Hematopoietic multipotent progenitor cell (in vitro differentiated cells): ENCODE data around the gene PLSCR1. TPM values are rescaled to one million over a fixed set of nuclear protein-coding genes. Genes with fewer than 3 reads are reported as not detected.
A peak's percentile ranks its signal among the peaks of the same experiment; 100 is the strongest.

Experiments
- DNase-seq, 3 donors: peaks; one replicate each; pipeline ENCODE4 v3.0.0-alpha.2; 2011 to 2015; ENCODE audit warnings: low read depth in 2 of 3, low spot score in 2 of 3
- total RNA-seq: library from RNA; depleted of rRNA; stranded (reverse); fragments of >200 nt; gene quantifications from one replicate; pipeline ENCODE4 v1.2.3, GENCODE V29; 2012

Gene PLSCR1, protein sequence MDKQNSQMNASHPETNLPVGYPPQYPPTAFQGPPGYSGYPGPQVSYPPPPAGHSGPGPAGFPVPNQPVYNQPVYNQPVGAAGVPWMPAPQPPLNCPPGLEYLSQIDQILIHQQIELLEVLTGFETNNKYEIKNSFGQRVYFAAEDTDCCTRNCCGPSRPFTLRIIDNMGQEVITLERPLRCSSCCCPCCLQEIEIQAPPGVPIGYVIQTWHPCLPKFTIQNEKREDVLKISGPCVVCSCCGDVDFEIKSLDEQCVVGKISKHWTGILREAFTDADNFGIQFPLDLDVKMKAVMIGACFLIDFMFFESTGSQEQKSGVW
- total RNA-seq: 45.0 TPM

DNA sequence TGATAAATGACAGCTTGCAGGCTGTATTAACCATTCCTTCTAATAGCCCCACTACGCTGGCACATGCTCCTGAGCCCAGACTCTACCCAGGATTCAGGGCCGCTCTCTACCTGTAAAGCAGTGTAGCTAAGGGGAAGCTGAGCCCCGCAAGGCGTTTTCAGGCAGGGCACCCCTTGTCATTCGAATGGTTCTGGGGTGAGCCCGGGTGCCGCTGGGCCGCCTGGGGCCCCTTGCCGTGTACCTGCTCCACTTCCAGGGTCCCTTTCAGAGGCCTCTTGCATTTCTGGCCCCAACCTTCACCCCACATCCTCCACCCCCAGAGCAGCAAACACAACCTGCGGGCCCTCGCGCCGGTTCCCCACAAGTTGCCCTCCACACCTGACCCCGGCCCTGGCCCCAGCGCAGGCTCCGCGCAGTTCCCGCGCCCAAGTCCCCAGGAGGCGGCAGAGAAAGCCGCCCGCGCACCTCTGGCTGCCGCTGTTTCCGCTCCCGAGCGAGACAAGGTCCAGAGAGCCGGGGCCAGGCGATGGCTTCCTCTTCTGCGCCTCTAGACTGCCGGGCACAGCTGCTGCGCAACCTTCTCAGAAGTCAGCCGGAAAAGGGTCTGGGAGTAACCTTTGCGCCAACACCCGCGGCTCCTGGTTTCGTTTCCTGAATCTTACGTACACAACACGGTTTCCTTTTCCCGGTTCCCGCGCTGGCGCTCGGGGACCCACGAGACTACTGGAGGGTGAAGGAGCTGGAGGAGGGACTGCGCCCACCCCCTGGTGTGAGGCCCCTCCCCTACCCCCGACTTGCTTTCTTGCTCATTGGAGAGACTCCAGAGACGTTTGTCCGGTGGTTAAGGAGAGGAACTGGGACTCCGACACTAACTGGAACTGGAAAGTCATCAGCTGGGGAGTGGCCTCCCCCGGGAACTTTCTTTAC lies at the start of gene PLSCR1:
PLSCR1 (minus strand) TSS at position 606 of the 927 bp plus-strand sequence. CDS start 8,055 bp downstream, outside the sequence.
- DNase-seq: peak; percentile 37 to 95 (median 93)

DNA sequence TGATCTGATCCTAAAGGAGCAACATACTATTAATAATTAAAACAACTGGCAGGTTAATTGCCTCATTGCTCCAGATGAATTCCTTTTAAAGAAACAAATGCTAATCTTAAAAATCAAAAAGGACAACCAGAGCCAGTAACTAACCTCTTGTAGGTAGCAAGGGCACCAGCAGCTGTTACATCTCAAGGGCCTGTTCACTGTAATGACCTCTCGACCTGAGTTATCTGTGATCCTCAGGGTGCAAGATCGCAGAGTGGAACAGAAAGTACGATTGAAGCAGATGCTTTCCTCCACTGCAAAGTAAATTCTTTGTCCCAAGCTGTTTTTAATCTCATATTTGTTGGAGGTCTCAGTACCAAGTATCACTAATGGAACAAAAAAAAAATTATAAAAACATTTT lies 49.4 kb upstream of the PLSCR1 start:
- DNase-seq: no peak

DNA sequence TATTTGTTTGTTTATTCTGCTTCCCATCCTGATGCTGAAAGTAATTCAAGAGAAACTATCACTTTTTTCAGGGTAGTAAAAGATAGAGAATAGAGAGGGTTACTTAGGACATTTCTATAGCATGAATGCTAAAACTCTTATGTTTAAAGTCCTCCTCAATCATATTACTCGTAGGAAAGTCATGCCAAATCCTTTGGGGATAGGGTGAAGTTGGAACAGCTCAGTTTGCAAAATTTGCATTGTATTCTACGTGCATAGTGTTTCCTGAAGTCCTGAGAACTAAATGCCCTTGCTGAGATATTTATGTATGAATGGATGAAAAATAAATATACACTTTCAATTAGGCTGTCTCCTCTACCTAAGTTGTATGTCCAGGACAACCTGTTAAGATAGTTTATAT lies 46.1 kb upstream of the PLSCR1 start:
- DNase-seq: no peak

DNA sequence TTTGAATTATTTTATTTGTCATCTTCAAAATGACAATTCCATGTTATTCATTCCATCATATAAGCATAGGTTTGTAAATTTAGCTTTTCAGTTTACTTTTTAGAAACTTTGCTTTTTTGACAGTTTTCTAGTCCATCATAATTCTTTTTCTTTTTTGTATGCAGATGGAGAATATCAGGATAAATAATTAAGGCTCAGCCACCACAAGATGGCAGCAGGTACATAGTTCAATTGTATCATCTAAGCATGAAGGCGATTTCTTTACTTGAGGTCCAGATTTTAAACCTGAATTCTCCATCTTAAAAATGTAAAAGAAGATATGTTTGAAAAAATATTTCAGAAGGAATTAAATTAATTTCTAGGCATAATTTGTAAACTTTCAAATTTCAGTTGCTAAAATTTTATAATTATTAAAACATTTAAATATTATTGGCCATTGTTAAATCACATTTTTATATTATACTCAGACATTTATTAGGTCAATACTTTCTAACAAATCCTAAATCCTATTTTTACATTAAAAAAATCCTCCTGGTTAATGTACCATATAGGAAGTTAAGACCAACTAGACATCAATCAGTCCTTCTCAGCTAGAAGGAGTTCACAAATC lies 45.6 kb upstream of the PLSCR1 start:
- peak in 2 of 3 donors; percentile 34 to 66 for DNase-seq

DNA sequence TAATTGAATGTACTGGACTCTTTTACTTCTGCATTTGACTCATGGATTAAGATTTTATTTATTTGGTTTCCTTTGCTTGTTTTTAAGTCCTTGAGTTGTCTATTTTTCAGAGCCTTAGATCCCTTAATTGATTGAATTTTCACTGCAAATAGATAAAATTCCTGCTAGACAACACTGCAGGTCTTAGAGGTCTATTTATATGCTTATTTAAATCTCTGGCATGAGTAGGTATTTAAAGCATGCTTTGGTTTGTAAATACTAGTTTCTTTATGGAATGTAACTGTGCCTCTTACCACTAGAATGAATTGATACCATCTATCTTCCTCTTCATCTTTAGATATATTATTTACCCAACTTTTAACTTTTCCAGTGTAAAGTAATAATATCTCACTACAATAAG lies 40.7 kb upstream of the PLSCR1 start:
- no peak for DNase-seq

DNA sequence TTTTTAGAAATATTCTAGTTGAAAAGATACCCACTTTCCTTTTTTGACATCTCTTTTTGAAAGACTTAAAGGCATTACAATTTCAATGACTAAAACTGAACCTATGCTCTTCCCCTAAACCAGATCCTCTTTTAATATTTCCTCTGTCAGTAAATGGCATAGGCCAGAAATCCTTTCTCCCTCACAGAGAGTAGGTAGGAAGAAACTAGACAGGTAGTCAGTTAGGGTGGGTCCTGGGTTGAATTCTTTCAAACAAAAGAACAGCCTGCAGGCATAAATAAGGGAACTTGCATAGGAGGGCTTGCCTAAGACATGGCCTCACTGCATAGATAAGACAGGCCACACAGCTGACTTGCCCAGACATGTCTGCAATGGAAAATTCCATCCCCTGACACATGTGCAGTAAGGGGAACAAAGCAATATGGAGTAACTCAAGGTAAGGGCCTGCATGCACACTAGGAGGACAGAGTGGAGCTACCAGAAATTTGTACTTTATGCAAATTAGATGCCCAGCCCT lies 37.6 kb upstream of the PLSCR1 start:
- DNase-seq: peak in 2 of 3 donors; percentile 4 to 24

DNA sequence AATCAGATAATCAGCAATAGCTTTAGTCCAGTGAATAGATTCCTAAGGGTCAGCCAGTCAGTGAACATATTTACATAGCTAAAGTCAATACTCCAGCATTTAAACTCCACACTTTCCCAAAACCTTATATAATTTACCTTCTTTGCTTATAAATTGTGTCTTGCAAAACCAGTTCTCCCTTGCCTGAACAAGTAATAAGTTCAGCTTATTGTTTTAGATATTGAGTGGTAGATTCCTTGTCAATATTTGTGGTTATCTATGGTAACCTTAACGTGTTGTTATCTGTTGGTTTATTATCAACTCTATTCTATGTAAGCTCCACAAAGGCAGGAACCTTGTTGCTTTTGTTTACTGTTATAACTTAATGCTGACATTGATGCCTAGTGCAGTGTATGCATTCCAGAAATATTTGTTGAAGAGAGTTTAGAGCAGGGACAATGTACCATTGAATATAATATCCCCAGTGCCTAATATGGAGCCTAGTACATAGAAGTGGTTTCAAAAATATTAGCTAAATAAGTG lies 36.7 kb upstream of the PLSCR1 start:
- no peak for DNase-seq

DNA sequence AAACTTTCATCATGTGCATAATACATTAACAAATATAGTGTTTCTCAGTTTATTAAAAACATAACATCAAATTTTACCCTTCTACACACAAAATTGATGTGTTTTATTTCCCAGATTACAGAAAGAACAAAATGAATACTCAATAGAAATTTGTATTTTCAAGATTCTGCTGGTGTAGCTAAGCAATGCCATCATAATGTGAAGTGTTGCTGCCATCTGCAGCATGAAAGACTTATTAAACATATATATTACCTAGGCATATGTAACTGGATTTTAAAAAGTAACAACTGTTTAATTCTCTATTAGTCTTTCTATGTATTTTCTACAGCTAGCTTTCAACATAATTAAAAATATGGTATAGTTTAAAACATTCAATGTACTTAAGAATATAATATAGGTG lies 33.3 kb upstream of the PLSCR1 start:
- DNase-seq: peak; percentile 5 to 73 (median 34)

DNA sequence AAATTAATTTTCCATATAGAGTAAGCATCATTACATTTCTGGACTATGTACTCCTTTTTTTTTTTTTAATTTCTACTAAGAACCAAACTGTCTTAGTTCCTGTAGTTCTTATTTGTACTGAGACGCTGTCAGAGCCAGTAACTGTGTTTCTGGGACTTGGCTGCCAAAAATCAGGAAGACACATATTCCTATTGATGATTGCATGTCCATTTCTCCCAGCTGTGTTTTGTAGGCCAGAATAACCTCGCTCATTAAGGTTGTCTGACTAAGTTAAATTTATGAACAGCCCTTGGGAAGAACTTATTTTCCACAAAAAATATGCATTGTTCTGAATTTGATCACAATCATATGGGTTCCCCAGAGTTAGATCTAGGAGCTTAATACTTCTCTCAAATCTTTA lies 31.2 kb upstream of the PLSCR1 start:
- DNase-seq: no peak

DNA sequence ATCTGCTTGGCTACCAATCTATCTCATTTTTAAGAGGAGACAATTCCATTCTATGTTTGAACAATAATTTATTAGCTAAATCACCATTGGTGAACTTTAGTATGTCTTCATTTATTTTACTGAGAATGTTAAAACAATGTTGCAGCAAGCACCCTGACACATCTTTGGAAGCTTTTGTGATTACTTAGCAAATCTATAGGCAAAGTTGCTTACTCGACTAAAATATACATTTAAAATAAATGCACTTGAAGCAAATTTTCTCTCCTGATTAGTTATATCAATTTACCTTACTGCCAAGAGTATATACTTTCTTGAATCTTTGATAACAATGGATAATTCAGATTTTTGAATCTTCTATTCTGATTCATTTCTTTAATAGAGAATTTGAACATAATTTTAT lies 29.8 kb upstream of the PLSCR1 start:
- no peak for DNase-seq

DNA sequence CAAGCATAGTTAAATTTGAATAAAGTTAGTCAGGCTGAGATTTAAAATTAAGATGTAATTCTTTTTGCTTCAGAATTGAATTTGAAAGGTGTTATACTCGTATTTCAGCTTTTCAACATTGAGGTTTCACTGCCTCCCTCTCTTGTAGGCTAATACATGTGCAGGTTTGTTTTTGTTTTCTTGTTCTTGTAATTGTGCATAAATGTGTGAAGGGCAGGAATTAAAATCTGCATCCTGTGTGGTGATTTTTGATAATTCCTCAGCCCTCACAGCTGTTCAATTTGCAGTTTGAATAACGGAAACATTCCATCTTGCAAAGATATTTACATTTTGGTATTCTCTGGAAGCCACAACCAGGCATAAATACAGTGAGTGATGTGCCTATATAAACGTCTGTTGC lies 24.9 kb upstream of the PLSCR1 start:
- DNase-seq: no peak

DNA sequence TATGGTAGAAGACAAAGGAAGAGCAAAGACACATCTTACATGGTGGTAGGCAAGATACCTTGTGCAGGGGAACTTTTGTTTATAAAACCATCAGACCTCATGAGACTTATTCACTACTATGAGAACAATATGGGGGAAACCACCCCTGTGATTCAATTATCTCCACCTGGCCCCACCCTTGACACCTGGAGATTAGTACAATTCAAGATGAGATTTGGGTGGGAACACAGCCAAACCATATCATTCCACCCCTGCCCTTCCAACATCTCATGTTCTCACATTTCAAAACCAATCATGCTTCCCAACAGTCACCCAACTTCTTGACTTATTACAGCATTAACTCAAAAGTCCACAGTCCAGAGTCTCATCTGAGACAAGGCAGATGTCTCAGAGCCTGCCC lies 21.7 kb upstream of the PLSCR1 start:
- DNase-seq: no peak

DNA sequence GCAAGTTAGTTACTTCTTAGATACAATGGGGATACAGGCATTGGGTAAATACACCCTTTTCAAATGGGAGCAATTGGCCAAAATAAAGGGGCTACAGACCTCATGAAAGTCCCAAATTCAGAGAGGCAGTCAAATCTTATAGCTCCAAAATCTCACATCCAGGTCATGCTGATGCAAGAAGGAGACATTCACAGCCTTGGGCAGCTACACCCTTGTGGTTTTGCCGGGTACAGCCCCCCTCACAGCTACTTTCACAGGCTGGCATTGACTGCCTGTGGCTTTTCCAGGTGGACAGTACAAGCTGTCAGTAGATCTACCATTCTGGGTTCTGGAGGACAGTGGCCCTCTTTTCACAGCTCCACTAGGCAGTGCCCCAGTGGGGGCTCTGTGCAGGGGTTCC lies 17.5 kb upstream of the PLSCR1 start:
- DNase-seq: no peak

DNA sequence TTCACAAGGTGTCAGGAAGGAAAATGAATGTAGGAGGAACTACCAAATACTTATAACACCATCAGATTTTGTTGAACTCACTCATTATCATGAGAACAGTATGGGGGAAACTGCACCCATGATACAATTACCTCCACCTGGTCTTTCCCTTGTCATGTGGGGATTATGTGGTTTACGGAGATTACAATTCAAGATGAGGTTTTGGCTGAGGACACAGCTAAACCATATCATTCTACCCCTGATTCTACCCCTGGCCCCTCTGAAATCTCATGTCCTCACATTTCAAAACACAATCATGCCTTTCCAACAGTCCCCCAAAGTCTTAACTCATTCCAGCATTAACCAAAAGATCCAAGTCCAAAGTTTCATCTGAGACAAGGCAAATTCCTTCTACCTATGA lies 17.1 kb upstream of the PLSCR1 start:
- no peak for DNase-seq

DNA sequence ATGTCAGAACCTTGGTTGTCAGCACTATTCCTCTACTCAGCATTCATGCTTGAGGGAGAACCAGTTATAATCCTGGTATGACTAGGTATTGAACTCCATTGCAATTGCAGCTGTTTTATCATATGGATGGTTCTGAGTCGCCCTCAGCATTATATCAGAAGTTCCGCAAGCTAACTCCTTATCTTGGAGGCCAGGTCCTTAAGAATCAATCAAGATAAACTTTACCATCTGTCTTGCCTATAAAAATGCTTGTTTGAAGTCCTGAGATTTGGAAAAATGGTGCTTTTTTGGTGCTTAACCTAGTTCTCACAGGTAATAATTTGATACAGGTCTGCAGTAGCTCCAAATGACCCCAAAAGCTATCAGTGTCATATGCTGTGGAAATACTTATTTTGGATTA lies 16.3 kb upstream of the PLSCR1 start:
- DNase-seq: no peak

DNA sequence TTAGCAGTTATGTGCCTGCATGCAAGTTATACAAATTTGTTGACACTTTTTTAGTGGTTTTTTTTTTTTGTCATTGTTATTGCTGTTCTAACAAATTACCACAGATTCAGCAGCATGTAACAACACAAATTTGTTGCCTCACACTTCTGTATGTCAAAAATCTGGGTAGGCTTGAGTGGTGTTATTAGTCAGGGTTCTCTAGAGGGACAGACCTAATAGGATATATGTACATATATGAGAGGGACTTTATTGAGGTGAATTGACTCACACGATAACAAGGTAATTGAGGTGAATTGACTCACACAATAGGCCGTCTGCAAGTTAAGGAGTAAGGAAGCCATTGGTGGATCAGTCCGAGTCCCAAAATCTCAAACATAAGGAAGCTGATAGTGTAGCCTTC lies 15.0 kb upstream of the PLSCR1 start:
- no peak for DNase-seq

DNA sequence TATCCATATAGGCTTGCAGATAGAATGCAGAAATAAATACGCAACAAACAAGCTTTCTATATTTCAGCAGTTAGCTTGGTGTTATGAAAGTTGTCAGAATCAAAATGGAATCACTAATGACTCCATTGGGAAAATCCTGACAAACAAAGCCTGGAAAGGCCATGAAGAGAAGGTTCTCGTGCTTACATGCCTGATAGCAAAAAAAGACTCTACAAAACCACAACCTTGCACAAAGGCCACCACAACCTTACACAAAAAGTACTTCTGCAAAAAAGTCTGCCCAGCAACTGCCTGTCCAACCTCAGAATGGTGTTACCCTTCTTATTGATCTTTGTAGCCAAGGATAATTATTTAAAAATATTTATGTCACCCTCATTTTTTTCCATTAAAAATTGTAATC lies 14.4 kb upstream of the PLSCR1 start:
- peak in 1 of 3 donors; percentile 33 for DNase-seq

DNA sequence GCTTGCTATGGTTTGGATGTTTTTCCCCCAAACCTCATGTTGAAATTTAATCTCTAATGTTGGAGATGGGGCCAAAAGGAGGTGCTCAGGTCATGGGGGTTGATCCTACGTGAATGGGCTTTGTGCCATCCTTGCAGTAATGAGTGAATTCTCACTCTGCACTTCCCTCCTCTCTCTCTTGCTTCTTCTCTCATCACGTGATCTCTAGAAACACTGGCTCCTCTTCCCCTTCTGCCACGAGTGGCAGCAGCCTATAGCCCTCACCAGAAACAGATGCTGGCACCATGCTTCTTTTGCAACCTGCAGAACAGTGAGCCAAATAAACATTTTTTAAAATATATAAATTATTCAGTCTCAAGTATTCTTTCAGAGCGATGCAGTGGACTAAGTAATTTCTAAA lies 13.3 kb upstream of the PLSCR1 start:
- DNase-seq: no peak

DNA sequence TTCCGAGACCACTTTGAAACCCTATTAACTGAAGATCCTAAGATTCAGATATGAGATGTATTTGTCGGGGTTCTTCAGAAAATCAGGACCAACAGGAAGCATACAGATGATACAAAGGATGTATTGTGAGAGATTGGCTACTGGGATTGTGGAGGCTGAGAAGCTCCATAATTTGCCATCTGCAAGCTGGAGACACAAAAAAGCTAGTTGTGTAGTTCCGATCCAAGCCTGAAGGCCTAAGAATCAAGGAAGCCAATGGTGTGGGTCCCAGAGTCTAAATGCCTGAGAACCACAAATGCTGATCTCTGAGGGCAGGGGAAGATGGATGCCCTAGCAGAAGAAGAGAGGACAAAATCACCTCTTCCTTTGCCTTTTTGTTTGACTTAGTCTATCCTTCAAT lies 10.9 kb upstream of the PLSCR1 start:
- DNase-seq: no peak

DNA sequence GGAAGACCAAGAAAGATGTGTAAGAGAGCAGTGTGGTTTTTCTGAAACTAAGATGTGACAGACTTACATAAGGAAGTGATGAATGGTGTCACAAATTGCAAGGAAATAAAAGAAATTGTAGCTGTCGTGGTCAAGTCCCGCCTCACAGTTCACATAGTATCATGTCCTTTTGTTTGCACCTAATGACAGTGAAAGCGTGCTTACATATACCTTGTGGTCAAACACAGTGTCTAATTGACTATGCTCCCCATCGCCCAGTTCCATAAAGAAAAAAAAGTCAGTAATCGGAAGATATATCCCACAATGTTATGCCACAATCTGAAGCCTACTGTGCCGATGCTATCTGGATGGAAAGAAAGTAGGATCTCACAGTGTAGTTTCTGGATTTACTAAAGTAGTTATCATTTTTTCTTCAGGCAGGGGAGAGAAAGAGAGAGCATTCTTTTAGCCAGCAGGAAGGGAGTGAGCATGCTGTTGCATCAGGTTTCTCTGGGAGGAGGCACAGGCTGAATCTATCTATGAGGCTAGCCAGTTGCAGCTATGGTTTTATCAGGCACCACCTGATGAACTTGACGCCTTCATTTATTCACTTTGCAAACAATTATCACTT lies 9.8 kb upstream of the PLSCR1 start:
- no peak for DNase-seq
